LNCAP (cell line): ENCODE results near the gene CDK5RAP2.

Experiments
- TF ChIP-seq, protein P1 (sequence below): fragments of 450-650 bp; IDR thresholded peaks from 2 replicates; pipeline ENCODE4 v1.5.1; 2017; ENCODE audit warnings: mild to moderate bottlenecking

Gene CDK5RAP2

DNA sequence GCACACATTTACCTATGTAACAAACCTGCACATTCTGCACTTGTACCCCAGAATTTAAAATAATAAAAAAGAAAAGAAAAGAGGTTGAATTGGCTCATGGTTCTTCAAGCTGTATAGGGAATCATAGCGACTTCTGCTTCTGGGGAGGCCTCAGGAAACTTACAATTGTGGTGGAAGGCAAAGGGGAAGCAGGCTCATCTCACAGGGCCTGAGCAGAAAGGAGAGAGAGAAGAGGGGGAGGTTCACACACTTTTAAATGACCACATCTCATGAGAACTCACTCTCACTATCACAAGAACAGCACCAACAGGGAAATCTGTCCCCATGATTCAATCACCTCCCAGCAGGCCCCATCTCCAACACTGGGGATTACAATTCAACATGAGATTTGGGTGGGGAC, 214.6 kb downstream of the CDK5RAP2 start:
- TF ChIP-seq, protein P1, sequence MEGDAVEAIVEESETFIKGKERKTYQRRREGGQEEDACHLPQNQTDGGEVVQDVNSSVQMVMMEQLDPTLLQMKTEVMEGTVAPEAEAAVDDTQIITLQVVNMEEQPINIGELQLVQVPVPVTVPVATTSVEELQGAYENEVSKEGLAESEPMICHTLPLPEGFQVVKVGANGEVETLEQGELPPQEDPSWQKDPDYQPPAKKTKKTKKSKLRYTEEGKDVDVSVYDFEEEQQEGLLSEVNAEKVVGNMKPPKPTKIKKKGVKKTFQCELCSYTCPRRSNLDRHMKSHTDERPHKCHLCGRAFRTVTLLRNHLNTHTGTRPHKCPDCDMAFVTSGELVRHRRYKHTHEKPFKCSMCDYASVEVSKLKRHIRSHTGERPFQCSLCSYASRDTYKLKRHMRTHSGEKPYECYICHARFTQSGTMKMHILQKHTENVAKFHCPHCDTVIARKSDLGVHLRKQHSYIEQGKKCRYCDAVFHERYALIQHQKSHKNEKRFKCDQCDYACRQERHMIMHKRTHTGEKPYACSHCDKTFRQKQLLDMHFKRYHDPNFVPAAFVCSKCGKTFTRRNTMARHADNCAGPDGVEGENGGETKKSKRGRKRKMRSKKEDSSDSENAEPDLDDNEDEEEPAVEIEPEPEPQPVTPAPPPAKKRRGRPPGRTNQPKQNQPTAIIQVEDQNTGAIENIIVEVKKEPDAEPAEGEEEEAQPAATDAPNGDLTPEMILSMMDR: no peak

DNA sequence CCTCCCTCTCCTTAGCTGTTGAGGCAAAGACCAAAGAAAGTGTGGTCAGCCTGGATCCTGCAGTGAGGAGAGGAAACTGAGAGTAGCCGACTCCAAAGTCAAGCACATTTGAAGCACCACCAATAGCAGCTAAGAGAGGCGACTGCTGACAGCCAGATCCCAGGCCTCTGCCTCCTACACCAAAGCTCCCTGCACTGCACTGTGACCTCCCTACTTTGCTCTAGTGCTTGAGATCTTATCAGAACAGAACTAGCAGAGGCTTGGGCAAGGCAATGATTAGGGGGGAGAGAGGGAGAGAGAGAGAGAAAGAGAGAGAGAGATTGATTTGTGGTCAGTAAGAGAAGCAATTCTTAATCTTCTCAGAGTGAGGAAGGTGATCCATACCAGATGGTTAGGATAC, 216.3 kb downstream of the CDK5RAP2 start:
- TF ChIP-seq, protein P1: no peak

DNA sequence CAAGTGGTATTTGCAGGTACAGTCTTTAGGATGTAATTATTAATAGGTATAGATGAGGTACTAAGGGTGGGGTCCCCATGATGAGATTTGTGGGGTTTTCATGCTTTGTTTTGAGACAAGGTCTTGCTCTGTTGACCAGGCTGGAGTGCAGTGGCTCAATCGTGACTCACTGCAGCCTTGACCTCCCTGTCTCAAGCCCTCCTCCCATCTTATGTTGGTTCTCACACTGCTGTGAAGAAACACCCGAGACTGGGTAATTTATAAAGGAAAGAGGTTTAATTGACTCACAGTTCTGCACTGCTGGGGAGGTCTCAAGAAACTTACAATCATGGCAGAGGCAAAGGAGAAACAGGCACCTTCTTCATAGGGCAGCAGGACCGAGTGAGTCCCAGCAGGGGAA, 217.5 kb downstream of the CDK5RAP2 start:
- TF ChIP-seq, protein P1: no peak

DNA sequence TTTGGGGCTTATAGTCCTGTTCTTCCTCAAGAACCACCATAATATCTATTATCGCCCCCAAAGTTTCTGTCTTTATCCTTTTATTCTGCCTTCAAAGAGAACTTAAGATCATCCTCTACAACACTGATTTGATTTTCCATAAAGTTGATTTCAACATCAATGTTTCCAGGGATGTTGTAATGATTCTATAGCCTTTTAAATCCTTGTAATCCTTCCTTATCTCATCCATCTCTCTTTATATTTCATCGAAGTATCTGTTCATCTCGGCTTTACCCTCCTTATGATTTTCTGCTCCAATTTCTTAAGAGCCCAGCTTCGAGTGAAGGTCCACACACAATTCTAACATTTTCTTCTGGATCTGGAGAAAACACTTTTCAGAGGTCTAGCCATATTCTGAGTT, 218.4 kb downstream of the CDK5RAP2 start:
- TF ChIP-seq, protein P1: no peak

DNA sequence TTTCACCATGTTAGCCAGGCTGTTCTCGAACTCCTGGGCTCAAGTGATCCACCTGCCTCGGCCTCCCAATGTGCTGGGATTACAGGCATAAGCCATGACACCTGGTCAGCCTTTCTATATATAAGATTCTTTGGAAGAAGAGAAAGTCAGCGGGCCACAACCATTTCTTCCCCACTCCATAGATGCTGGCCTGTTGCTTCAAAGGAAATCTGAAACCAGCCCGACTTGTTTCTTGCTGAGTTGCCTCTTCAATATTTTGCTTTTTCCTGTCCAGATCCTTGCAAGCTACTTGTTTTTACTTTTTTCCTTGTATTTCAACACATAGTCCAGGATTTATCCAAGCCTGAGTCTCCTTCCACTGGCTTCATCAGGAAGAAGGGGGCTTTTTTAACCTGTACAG, 219.5 kb downstream of the CDK5RAP2 start:
- TF ChIP-seq, protein P1: no peak

DNA sequence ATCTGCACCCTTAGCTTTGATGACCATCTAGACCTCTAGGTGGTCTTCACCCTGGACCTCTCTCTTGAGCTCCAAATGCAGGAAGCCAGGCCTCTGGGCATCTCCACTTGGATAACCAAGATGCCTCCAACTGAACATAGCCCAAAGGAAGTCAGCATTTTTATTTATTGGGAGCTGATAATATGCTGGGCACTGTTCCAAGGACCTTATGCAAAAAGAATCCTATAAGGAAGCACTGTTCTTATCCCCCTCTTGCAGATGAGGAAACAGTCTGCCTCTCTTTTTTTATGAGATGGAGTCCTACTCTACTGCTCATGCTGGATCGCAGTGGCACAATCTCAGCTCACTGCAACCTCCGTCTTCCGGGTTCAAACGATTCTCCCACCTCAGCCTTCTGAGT, 219.9 kb downstream of the CDK5RAP2 start:
- TF ChIP-seq, protein P1: no peak

DNA sequence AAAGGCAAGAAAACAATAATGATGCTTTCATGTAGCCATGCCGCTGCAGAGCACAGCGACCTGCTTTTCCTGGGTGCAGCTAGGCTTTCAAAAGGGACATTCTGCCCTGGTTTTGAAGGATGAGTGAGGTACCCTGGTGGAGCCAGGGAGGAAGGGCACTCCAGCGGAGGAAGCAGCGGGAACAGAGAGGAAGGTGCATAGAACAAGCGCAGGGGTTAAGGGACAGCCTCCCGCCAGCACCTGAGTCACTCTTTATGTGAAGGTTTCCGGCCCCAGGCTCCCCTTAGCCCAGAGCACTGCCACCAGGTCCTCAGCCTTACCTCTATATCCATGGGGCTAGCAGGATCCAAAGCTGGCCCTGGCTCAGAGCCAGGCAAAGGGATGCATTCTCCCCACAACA, 221.1 kb downstream of the CDK5RAP2 start:
- TF ChIP-seq, protein P1: no peak

DNA sequence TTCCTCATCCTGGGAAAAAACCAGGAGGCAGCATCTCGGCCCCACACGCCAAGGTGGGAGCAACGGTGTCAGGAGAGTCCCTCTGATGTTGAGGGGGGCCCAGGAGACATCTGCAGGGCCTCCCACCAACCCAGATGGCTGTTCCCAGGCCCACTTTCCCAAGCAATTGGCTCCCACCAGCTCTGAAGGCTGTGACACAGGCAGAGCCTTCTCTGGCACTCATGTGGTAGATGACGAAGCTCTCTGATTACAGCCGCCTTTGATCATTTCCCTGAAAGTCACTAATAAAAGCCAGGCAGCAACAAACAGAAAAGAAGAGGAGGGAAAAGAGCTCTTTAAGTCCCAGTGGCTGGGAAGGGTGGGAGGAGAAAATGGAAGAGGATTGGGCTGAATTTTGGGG, 226.5 kb downstream of the CDK5RAP2 start:
- TF ChIP-seq, protein P1: no peak
